Uterus (tissue), 2 donors: ENCODE data around the gene METTL25.

Experiments used
- CTCF ChIP-seq, 4 experiments: fragments of 200-600 bp in 2 of 4; fragments of 450-650 bp in 2 of 4; sonication (generic) in 2 of 4; IDR thresholded peaks; one replicate each; pipeline ENCODE4 v1.5.1; 2016 to 2019; ENCODE audit warnings: antibody characterized with exemption in 4 of 4, mild to moderate bottlenecking in 2 of 4, moderate library complexity in 1 of 4
- POLR2A ChIP-seq, 2 donors: fragments of 450-650 bp; IDR thresholded peaks; one replicate each; pipeline ENCODE4 v1.6.1; 2016; ENCODE audit warnings: antibody characterized with exemption in 2 of 2, mild to moderate bottlenecking in 1 of 2, moderate library complexity in 1 of 2

- no peak for TF ChIP-seq CTCF (IDR thresholded peaks at IDR 0.05)
- TF ChIP-seq POLR2A (IDR thresholded peaks at IDR 0.05) = no peak
These were observed 53.4 kb downstream of the METTL25 start for GRCh38 chr12:82411546-82412230.
